Adipocyte (in vitro differentiated cells): ENCODE data around the gene TMEM9.
A peak's percentile ranks its signal among the peaks of the same experiment; 100 is the strongest.

Experiments used
- DNase-seq: peaks from one replicate; pipeline ENCODE4 v3.0.0-alpha.2; 2015; ENCODE audit warnings: low read depth
- H3K27me3 ChIP-seq: replicated peaks from 2 replicates; pipeline ENCODE4 v1.7.0; 2013; ENCODE audit warnings: mild to moderate bottlenecking, low read length, moderate library complexity; ENCODE audit not compliant: control insufficient read depth, insufficient read depth
- H3K36me3 ChIP-seq: 2 replicates; pipeline ENCODE4 v1.7.0; 2013; ENCODE audit warnings: low read length, mild to moderate bottlenecking, moderate library complexity; ENCODE audit not compliant: control insufficient read depth, insufficient read depth, severe bottlenecking
- H3K4me1 ChIP-seq: 2 replicates; pipeline ENCODE4 v1.7.0; 2013; ENCODE audit warnings: mild to moderate bottlenecking, low read length, moderate library complexity; ENCODE audit not compliant: control insufficient read depth, insufficient read depth
- H3K4me3 ChIP-seq: 2 replicates; pipeline ENCODE4 v1.7.0; 2013; ENCODE audit warnings: mild to moderate bottlenecking, low read length, moderate library complexity
- H3K9ac ChIP-seq: 2 replicates; pipeline ENCODE4 v1.7.0; 2013; ENCODE audit warnings: mild to moderate bottlenecking, low read length, moderate library complexity
- H3K9me3 ChIP-seq: 2 replicates; pipeline ENCODE4 v1.7.0; 2013; ENCODE audit warnings: mild to moderate bottlenecking, low read length, moderate library complexity; ENCODE audit not compliant: control insufficient read depth

The TMEM9 gene

GRCh38 chr1:201143726-201144635, 10.3 kb downstream of the TMEM9 start:
- Histone ChIP-seq H3K4me1 (peaks cover 16% of the 10 kb centered on the region), H3K9ac (no peak overlapping the region), H3K36me3 (peaks cover 53% of the 10 kb centered on the region), H3K27me3 (no peaks in the 10 kb centered on the region), H3K4me3 (no peak overlapping the region), H3K9me3 (no peaks in the 10 kb centered on the region)
- no peak for DNase-seq

GRCh38 chr1:201142849-201143725, 11.2 kb downstream of the TMEM9 start:
- Histone ChIP-seq H3K4me3 (no peak overlapping the region), H3K27me3 (no peaks in the 10 kb centered on the region), H3K9me3 (no peaks in the 10 kb centered on the region), H3K36me3 (peaks cover 44% of the 10 kb centered on the region), H3K4me1 (peaks cover 22% of the 10 kb centered on the region), H3K9ac (no peak overlapping the region)
- DNase-seq = no peak

GRCh38 chr1:201142011-201142848, 12.0 kb downstream of the TMEM9 start:
- peaks cover 41% of the 10 kb centered on the region for H3K36me3 ChIP-seq
- no peaks in the 10 kb centered on the region for H3K27me3 ChIP-seq

GRCh38 chr1:201141418-201141817, 12.9 kb downstream of the TMEM9 start:
- H3K9me3 ChIP-seq = no peaks in the 10 kb centered on the region
- no peak overlapping the region for H3K4me3 ChIP-seq
- peaks cover 33% of the 10 kb centered on the region for H3K36me3 ChIP-seq
- H3K9ac ChIP-seq = no peak overlapping the region
- no peaks in the 10 kb centered on the region for H3K27me3 ChIP-seq
- peaks cover 36% of the 10 kb centered on the region for H3K4me1 ChIP-seq
- DNase-seq = no peak

More at GRCh38 chr1:201142011-201142848, 12.0 kb downstream of the TMEM9 start:
- Histone ChIP-seq H3K9ac (no peak overlapping the region), H3K4me1 (peaks cover 31% of the 10 kb centered on the region), H3K9me3 (no peaks in the 10 kb centered on the region), H3K4me3 (no peak overlapping the region)
- no peak for DNase-seq

GRCh38 chr1:201140941-201141260, 13.4 kb downstream of the TMEM9 start:
- Histone ChIP-seq H3K4me1 (peaks cover 36% of the 10 kb centered on the region), H3K36me3 (peaks cover 29% of the 10 kb centered on the region), H3K4me3 (no peak overlapping the region), H3K9ac (no peak overlapping the region), H3K27me3 (no peaks in the 10 kb centered on the region), H3K9me3 (no peaks in the 10 kb centered on the region)
- DNase-seq = no peak

- Histone ChIP-seq H3K4me3 (no peak overlapping the region), H3K4me1 (peaks cover 36% of the 10 kb centered on the region), H3K36me3 (peaks cover 27% of the 10 kb centered on the region), H3K9ac (no peak overlapping the region), H3K27me3 (no peaks in the 10 kb centered on the region), H3K9me3 (no peaks in the 10 kb centered on the region)
- DNase-seq = no peak
Observed at GRCh38 chr1:201140235-201140940, 13.9 kb downstream of the TMEM9 start.

- Histone ChIP-seq H3K9me3 (no peaks in the 10 kb centered on the region), H3K4me1 (peaks cover 36% of the 10 kb centered on the region), H3K27me3 (no peaks in the 10 kb centered on the region), H3K4me3 (no peak overlapping the region), H3K36me3 (peaks cover 29% of the 10 kb centered on the region), H3K9ac (no peak overlapping the region)
- DNase-seq = no peak
Observed at GRCh38 chr1:201139756-201140155, 14.5 kb downstream of the TMEM9 start.

GRCh38 chr1:201139306-201139705, 15.0 kb downstream of the TMEM9 start:
- H3K27me3 ChIP-seq = no peaks in the 10 kb centered on the region
- no peak overlapping the region for H3K4me3 ChIP-seq
- H3K9me3 ChIP-seq = no peaks in the 10 kb centered on the region
- no peak for DNase-seq
- peaks cover 36% of the 10 kb centered on the region for H3K4me1 ChIP-seq
- peaks cover 27% of the 10 kb centered on the region for H3K36me3 ChIP-seq
- H3K9ac ChIP-seq = no peak overlapping the region

GRCh38 chr1:201138311-201138840, 15.9 kb downstream of the TMEM9 start:
- DNase-seq = peak; percentile 3
- H3K36me3 ChIP-seq = peaks cover 18% of the 10 kb centered on the region

GRCh38 chr1:201137579-201138310, 16.5 kb downstream of the TMEM9 start:
- peak; percentile 93 for DNase-seq

More at GRCh38 chr1:201138311-201138840, 15.9 kb downstream of the TMEM9 start:
- H3K27me3 ChIP-seq = no peaks in the 10 kb centered on the region
- H3K4me3 ChIP-seq = no peak overlapping the region
- H3K4me1 ChIP-seq = peaks cover 35% of the 10 kb centered on the region
- H3K9me3 ChIP-seq = no peaks in the 10 kb centered on the region
- no peak overlapping the region for H3K9ac ChIP-seq

More at GRCh38 chr1:201137579-201138310, 16.5 kb downstream of the TMEM9 start:
- Histone ChIP-seq H3K36me3 (peaks cover 18% of the 10 kb centered on the region), H3K9me3 (no peaks in the 10 kb centered on the region), H3K4me1 (peaks cover 29% of the 10 kb centered on the region), H3K9ac (peak overlapping the region; percentile 13), H3K4me3 (no peak overlapping the region), H3K27me3 (no peaks in the 10 kb centered on the region)
